H1 (cell line): Measurements from ENCODE around the gene GNB1L. TPM values are rescaled to one million over a fixed set of nuclear protein-coding genes. Genes with fewer than 3 reads are reported as not detected.

Experiments used
- CTCF ChIA-PET: fragments of 300-600 bp; sonication (Branson Sonifier 250); formaldehyde crosslinking; loops from one replicate; lab custom pipeline; 2021; ENCODE audit not compliant: partially characterized antibody; lab: Charles Lee
- POLR2A ChIA-PET: fragments of 300-600 bp; sonication (Branson Sonifier 250); formaldehyde crosslinking; loops from one replicate; lab custom pipeline; 2021; ENCODE audit warnings: inconsistent platforms; ENCODE audit not compliant: partially characterized antibody; lab: Charles Lee
- DNase-seq, 2 experiments: peaks; one replicate each; pipeline versions ENCODE4 v3.0.0 to v3.0.0-alpha.2; 2010 to 2022; ENCODE audit warnings: low spot score in 2 of 2, low read depth in 1 of 2, mixed read lengths in 1 of 2
- FAIRE-seq: peaks from 2 replicates; lab custom pipeline; 2011; peaks lifted over from hg19 to GRCh38; lab: Jason Lieb, UNC
- H2AFZ ChIP-seq: 2 replicates; pipeline ENCODE4 v1.8.1; 2012; ENCODE audit warnings: low read length, inconsistent platforms
- H2AK5ac ChIP-seq: 2 replicates; pipeline ENCODE4 v1.6.1; 2013; ENCODE audit warnings: low read depth, low read length
- H2BK120ac ChIP-seq: replicated peaks from 2 replicates; pipeline ENCODE3; 2013; ENCODE audit warnings: low read depth, low read length, inconsistent platforms
- H2BK12ac ChIP-seq: 2 replicates; pipeline ENCODE4 v1.6.1; 2013; ENCODE audit warnings: low read depth, low read length
- H2BK15ac ChIP-seq: 2 replicates; pipeline ENCODE4 v1.6.1; 2013; ENCODE audit warnings: low read length
- H2BK20ac ChIP-seq: 2 replicates; pipeline ENCODE4 v1.6.1; 2013; ENCODE audit warnings: low read length
- H2BK5ac ChIP-seq: 2 replicates; pipeline ENCODE4 v1.6.1; 2013; ENCODE audit warnings: low read depth, low read length
- H3K14ac ChIP-seq: 2 replicates; pipeline ENCODE4 v1.6.1; 2013; ENCODE audit warnings: inconsistent platforms; ENCODE audit not compliant: insufficient read length
- H3K18ac ChIP-seq: 2 replicates; pipeline ENCODE4 v1.6.1; 2013; ENCODE audit warnings: low read length; ENCODE audit errors: extremely low read depth
- H3K23ac ChIP-seq: 2 replicates; pipeline ENCODE4 v1.6.1; 2013; ENCODE audit warnings: inconsistent platforms; ENCODE audit not compliant: insufficient read length
- H3K23me2 ChIP-seq: 2 replicates; pipeline ENCODE4 v1.6.1; 2013; ENCODE audit warnings: low read depth, low read length
- H3K27ac ChIP-seq: 2 replicates; pipeline ENCODE4 v1.6.1; 2011; ENCODE audit warnings: low read depth, low read length, inconsistent platforms
- H3K27me3 ChIP-seq, 4 experiments: replicated peaks in 1 of 4; 1 replicate in 1 of 4; 2 replicates in 3 of 4; pipeline versions ENCODE4 v1.6.1 to v1.8.1; 2011 to 2013; ENCODE audit warnings: low read length in 3 of 4, mild to moderate bottlenecking in 3 of 4, inconsistent platforms in 2 of 4, mixed read lengths in 2 of 4, moderate library complexity in 1 of 4; ENCODE audit not compliant: control insufficient read depth in 3 of 4, insufficient read depth in 3 of 4; ENCODE audit errors: extremely low read depth in 1 of 4
- H3K36me3 ChIP-seq, 4 experiments: 2 replicates each; pipeline versions ENCODE4 v1.6.1 to v1.8.1; 2011 to 2013; ENCODE audit warnings: mild to moderate bottlenecking in 4 of 4, low read length in 3 of 4, moderate library complexity in 2 of 4, control low read depth in 1 of 4, inconsistent platforms in 1 of 4; ENCODE audit not compliant: insufficient read depth in 4 of 4, control insufficient read depth in 2 of 4
- H3K4ac ChIP-seq: replicated peaks from 2 replicates; pipeline ENCODE3; 2013; ENCODE audit warnings: low read length, low read depth, mixed read lengths, inconsistent platforms; ENCODE audit not compliant: insufficient read length
- H3K4me1 ChIP-seq, 4 experiments: replicated peaks in 1 of 4; 1 replicate in 1 of 4; 2 replicates in 3 of 4; pipeline versions ENCODE4 v1.6.1 to v1.8.1; 2011 to 2013; ENCODE audit warnings: low read length in 3 of 4, inconsistent platforms in 2 of 4, mixed read lengths in 1 of 4; ENCODE audit not compliant: insufficient read depth in 4 of 4, control insufficient read depth in 3 of 4
- H3K4me2 ChIP-seq, 2 experiments: 2 replicates each; pipeline versions ENCODE4 v1.6.1 to v1.8.1; 2011 to 2013; ENCODE audit warnings: low read depth in 2 of 2, low read length in 2 of 2, control low read depth in 1 of 2, inconsistent platforms in 1 of 2, mild to moderate bottlenecking in 1 of 2; ENCODE audit not compliant: insufficient read depth in 1 of 2
- H3K4me3 ChIP-seq, 4 experiments: fragments of 200-600, 300-600 bp in 1 of 4; sonication (generic), shearing (Covaris generic), sonication (Bioruptor Twin) in 1 of 4; 2 replicates each; pipeline versions ENCODE4 v1.5.1 to v1.8.1; 2011 to 2016; ENCODE audit warnings: low read length in 4 of 4, low read depth in 3 of 4, control low read depth in 2 of 4, inconsistent platforms in 2 of 4, mild to moderate bottlenecking in 2 of 4, mixed read lengths in 1 of 4, moderate library complexity in 1 of 4; ENCODE audit not compliant: insufficient read depth in 2 of 4; ENCODE audit errors: extremely low read depth in 1 of 4
- H3K56ac ChIP-seq: replicated peaks from 2 replicates; pipeline ENCODE3; 2013; ENCODE audit warnings: low read depth, mild to moderate bottlenecking, mixed read lengths, low read length, inconsistent platforms; ENCODE audit not compliant: insufficient read length
- H3K79me1 ChIP-seq: 2 replicates; pipeline ENCODE4 v1.6.1; 2013; ENCODE audit warnings: low read depth, low read length, control low read depth
- H3K79me2 ChIP-seq, 2 experiments: 2 replicates each; pipeline versions ENCODE4 v1.6.1 to v1.8.1; 2012 to 2013; ENCODE audit warnings: low read length in 2 of 2, mild to moderate bottlenecking in 2 of 2, inconsistent platforms in 1 of 2; ENCODE audit not compliant: insufficient read depth in 2 of 2, control insufficient read depth in 1 of 2
- H3K9ac ChIP-seq, 4 experiments: replicated peaks in 1 of 4; 1 replicate in 1 of 4; 2 replicates in 3 of 4; pipeline versions ENCODE4 v1.6.1 to v1.8.1; 2011 to 2013; ENCODE audit warnings: low read depth in 3 of 4, low read length in 3 of 4, control low read depth in 2 of 4, mild to moderate bottlenecking in 2 of 4, moderate library complexity in 2 of 4, inconsistent platforms in 1 of 4; ENCODE audit errors: extremely low read depth in 1 of 4
- H3K9me3 ChIP-seq, 2 experiments: 2 replicates each; pipeline versions ENCODE4 v1.6.1 to v1.8.1; 2012 to 2013; ENCODE audit warnings: mild to moderate bottlenecking in 2 of 2, moderate library complexity in 2 of 2, control low read depth in 1 of 2, inconsistent platforms in 1 of 2, low read depth in 1 of 2, low read length in 1 of 2, mixed read lengths in 1 of 2; ENCODE audit not compliant: insufficient read depth in 2 of 2
- H4K20me1 ChIP-seq, 2 experiments: replicated peaks in 1 of 2; 2 replicates each; pipeline versions ENCODE3 to v1.8.1; 2011 to 2013; ENCODE audit warnings: inconsistent platforms in 2 of 2, low read length in 2 of 2, mild to moderate bottlenecking in 1 of 2; ENCODE audit not compliant: insufficient read depth in 2 of 2, control insufficient read depth in 1 of 2
- H4K5ac ChIP-seq: 2 replicates; pipeline ENCODE4 v1.6.1; 2013; ENCODE audit warnings: low read length, low read depth, mixed read lengths, inconsistent platforms; ENCODE audit not compliant: insufficient read length
- H4K8ac ChIP-seq: 2 replicates; pipeline ENCODE4 v1.8.0; 2013; ENCODE audit warnings: mild to moderate bottlenecking, moderate library complexity, low read length, inconsistent platforms; ENCODE audit not compliant: insufficient read depth; ENCODE audit errors: extremely low read depth
- H4K91ac ChIP-seq: replicated peaks from 2 replicates; pipeline ENCODE3; 2013; ENCODE audit warnings: low read length, mixed read lengths, inconsistent platforms; ENCODE audit not compliant: insufficient read length
- EGR1 ChIP-seq: IDR thresholded peaks from 2 replicates; pipeline ENCODE4 v1.6.1; 2011; ENCODE audit warnings: low read depth, low read length, borderline replicate concordance
- GTF2F1 ChIP-seq: IDR thresholded peaks from 2 replicates; pipeline ENCODE4 v1.6.1; 2012; ENCODE audit warnings: low read depth, low read length, improper control_type of control experiment, borderline replicate concordance
- KDM5A ChIP-seq: fragments of 200-600 bp; IDR thresholded peaks from 2 replicates; pipeline ENCODE4 v1.7.1; 2012; ENCODE audit warnings: mild to moderate bottlenecking, low read length, inconsistent platforms, mixed read lengths
- NANOG ChIP-seq: IDR thresholded peaks from 2 replicates; pipeline ENCODE4 v1.6.1; 2011; ENCODE audit warnings: low read length, low read depth, mild to moderate bottlenecking, inconsistent platforms; ENCODE audit not compliant: insufficient read depth, poor library complexity, severe bottlenecking
- RBBP5 ChIP-seq: IDR thresholded peaks from 2 replicates; pipeline ENCODE4 v1.7.1; 2012; ENCODE audit warnings: low read depth, mild to moderate bottlenecking, inconsistent platforms, low read length, moderate library complexity, borderline replicate concordance
- USF2 ChIP-seq: IDR thresholded peaks from 2 replicates; pipeline ENCODE4 v1.6.1; 2011; ENCODE audit warnings: low read length, improper control_type of control experiment
- ZNF274 ChIP-seq: IDR thresholded peaks from 2 replicates; pipeline ENCODE4 v1.7.0; 2012; ENCODE audit warnings: low read length, borderline replicate concordance; ENCODE audit errors: extremely low read depth
- WGBS, 2 experiments: shearing (Covaris generic) in 1 of 2; methylation state at CpG; one replicate each; pipeline versions ENCODE4 v1.1.6 to v1.1.7; 2013 to 2015; ENCODE audit warnings: low lambda C conversion rate in 2 of 2, mixed read lengths in 2 of 2, inconsistent platforms in 1 of 2, low coverage in 1 of 2, missing lambda C conversion rate in 1 of 2; ENCODE audit not compliant: insufficient replicate concordance in 2 of 2, insufficient coverage in 1 of 2, insufficient read length in 1 of 2; ENCODE audit errors: extremely low coverage in 1 of 2, missing lambda C conversion rate in 1 of 2; 5-methylcytosine and 5-hydroxymethylcytosine counted together
- polyA plus RNA-seq, 7 experiments: library from polyadenylated mRNA; depleted of rRNA in 3 of 7; stranded (reverse) in 5 of 7; unstranded in 2 of 7; fragments of >200 nt in 5 of 7; fragments of 200-250 nt in 2 of 7; gene quantifications; 1 replicate in 5 of 7; 2 replicates in 1 of 7; 4 replicates in 1 of 7; pipeline versions ENCODE4 v1.2.1 to v1.2.3, GENCODE V29; 2011 to 2013; ENCODE audit warnings: missing spikeins in 2 of 7, mixed read lengths in 2 of 7
- total RNA-seq: library from RNA; stranded (reverse); fragmentation: NEBNext Ultra II Directional; extraction: Animal tissue kit (Norgen Biotek cat#: 25700); gene quantifications from 2 replicates; pipeline ENCODE4 v1.2.1, GENCODE V29; 2021

GNB1L gene
- total and polyA plus RNA-seq, 2 of the 8 experiments (the other 6 are each of a cell fraction or from before 2014, with no cell fraction given): 14.0 to 15.6 TPM

GRCh38 chr22:19866665-19867009 lies 12.0 kb upstream of the GNB1L start:
- DNase-seq (no peak), FAIRE-seq (no peak)
- Histone ChIP-seq H3K4me3 (no peak overlapping the region), H3K4me1 (peaks cover 0 to 7% (median 4%) of the 10 kb centered on the region in 4 experiments; a peak in 4 of 7 replicates), H3K18ac (no peak overlapping the region), H3K23ac (no peak overlapping the region), H4K8ac (no peak overlapping the region), H2BK5ac (no peak overlapping the region), H3K9ac (no peak overlapping the region), H4K5ac (no peak overlapping the region), H3K27me3 (no peaks in the 10 kb centered on the region), H2BK15ac (no peak overlapping the region), H3K27ac (no peak overlapping the region), H4K20me1 (no peaks in the 10 kb centered on the region), H3K36me3 (no peaks in the 10 kb centered on the region), H3K14ac (no peak overlapping the region), H3K4ac (no peak overlapping the region), H2BK120ac (no peak overlapping the region), H3K4me2 (no peak overlapping the region), H2AFZ (no peak overlapping the region), H3K79me2 (no peaks in the 10 kb centered on the region), H3K23me2 (no peaks in the 10 kb centered on the region), H3K56ac (no peak overlapping the region), H3K79me1 (no peaks in the 10 kb centered on the region; the same call in 1 of the 2 replicates), H2AK5ac (no peak overlapping the region), H2BK20ac (no peak overlapping the region), H4K91ac (no peak overlapping the region), H3K9me3 (no peaks in the 10 kb centered on the region), H2BK12ac (no peak overlapping the region)
- POLR2A ChIA-PET: interaction anchor here (1.0 kb wide), 1 partner anchor 12 kb away, joined by 4 read pairs; the partner anchor contains the start of genes GNB1L and RTL10
- TF ChIP-seq EGR1 (no peak), NANOG (no peak), GTF2F1 (no peak), KDM5A (no peak), RBBP5 (no peak), USF2 (no peak), ZNF274 (no peak)
- CTCF ChIA-PET: interaction anchor here (0.7 to 1.8 kb wide), 5 partner anchors 11 to 161 kb away, joined by 3 to 5 read pairs (median 3); no protein-coding TSS in a partner anchor
- WGBS, 2 experiments: 89% methylated on average over 3 of the region's 3 CpGs; no CpG with 5 or more reads in 1 of the 2 experiments
